ENCODE measurements around the gene CNOT10. TPM values are rescaled to one million over a fixed set of nuclear protein-coding genes. Genes with fewer than 3 reads are reported as not detected.
"Not testable (repeated sequence)": the region's sequence is repeated elsewhere in the genome, so short reads cannot be mapped to it uniquely, and the experiment has no call there.

CNOT10 gene
- total RNA-seq, result 30.3 TPM

- Histone ChIP-seq H3K36me3 (ENCODE audit: control insufficient read depth in 3 of 3, insufficient read depth in 3 of 3, low read length in 3 of 3) (no peaks in the 10 kb centered on the region), H3K9ac (ENCODE audit: low read depth in 1 of 3, low read length in 3 of 3) (peak within 1 kb of the TSS; percentile 73 to 80 (median 77)), H3K4me3 (ENCODE audit: low read length in 3 of 3) (peak within 1 kb of the TSS; percentile 87 to 93 (median 88)), H3K27me3 (ENCODE audit: control insufficient read depth in 3 of 3, insufficient read depth in 3 of 3, low read length in 3 of 3) (no peaks in the 10 kb centered on the region), H3K27ac (ENCODE audit: low read depth, low read length) (peak within 1 kb of the TSS; percentile 57), H3K9me3 (ENCODE audit: control insufficient read depth in 3 of 3, low read length in 3 of 3) (no peaks in the 10 kb centered on the region), H3K4me1 (ENCODE audit: control insufficient read depth in 3 of 3, insufficient read depth in 3 of 3, low read length in 3 of 3) (peaks cover 12 to 21% (median 14%) of the 10 kb centered on the region in 3 donors)
Measured at GRCh38 chr3:32684800-32685542, at the start of gene CNOT10. TSS of gene CNOT10 (plus strand) at chr3:32685188. CDS start at chr3:32685461, 273 bp downstream.

- Histone ChIP-seq H3K4me3 (ENCODE audit: low read length in 3 of 3) (no peak overlapping the region), H3K9ac (ENCODE audit: low read depth in 1 of 3, low read length in 3 of 3) (no peak overlapping the region), H3K27me3 (ENCODE audit: control insufficient read depth in 3 of 3, insufficient read depth in 3 of 3, low read length in 3 of 3) (no peaks in the 10 kb centered on the region), H3K4me1 (ENCODE audit: control insufficient read depth in 3 of 3, insufficient read depth in 3 of 3, low read length in 3 of 3) (no peaks in the 10 kb centered on the region), H3K36me3 (ENCODE audit: control insufficient read depth in 3 of 3, insufficient read depth in 3 of 3, low read length in 3 of 3) (no peaks in the 10 kb centered on the region), H3K27ac (ENCODE audit: low read depth, low read length) (no peak overlapping the region), H3K9me3 (ENCODE audit: control insufficient read depth in 3 of 3, low read length in 3 of 3) (no peaks in the 10 kb centered on the region)
Measured at GRCh38 chr3:32640939-32641338, 44.0 kb upstream of the CNOT10 start.

GRCh38 chr3:32641356-32641755, 43.6 kb upstream of the CNOT10 start:
- no peak overlapping the region for H3K27ac ChIP-seq (ENCODE audit: low read depth, low read length)
- H3K36me3 ChIP-seq (ENCODE audit: control insufficient read depth in 3 of 3, insufficient read depth in 3 of 3, low read length in 3 of 3), result no peaks in the 10 kb centered on the region
- H3K27me3 ChIP-seq (ENCODE audit: control insufficient read depth in 3 of 3, insufficient read depth in 3 of 3, low read length in 3 of 3), result no peaks in the 10 kb centered on the region
- H3K4me1 ChIP-seq (ENCODE audit: control insufficient read depth in 3 of 3, insufficient read depth in 3 of 3, low read length in 3 of 3), result no peaks in the 10 kb centered on the region
- H3K4me3 ChIP-seq (ENCODE audit: low read length in 3 of 3), result no peak overlapping the region
- no peaks in the 10 kb centered on the region for H3K9me3 ChIP-seq (ENCODE audit: control insufficient read depth in 3 of 3, low read length in 3 of 3)
- H3K9ac ChIP-seq (ENCODE audit: low read depth in 1 of 3, low read length in 3 of 3), result no peak overlapping the region

- Histone ChIP-seq H3K4me1 (ENCODE audit: control insufficient read depth in 3 of 3, insufficient read depth in 3 of 3, low read length in 3 of 3) (no peaks in the 10 kb centered on the region), H3K4me3 (ENCODE audit: low read length in 3 of 3) (no peak overlapping the region), H3K9me3 (ENCODE audit: control insufficient read depth in 3 of 3, low read length in 3 of 3) (no peaks in the 10 kb centered on the region), H3K27me3 (ENCODE audit: control insufficient read depth in 3 of 3, insufficient read depth in 3 of 3, low read length in 3 of 3) (no peaks in the 10 kb centered on the region), H3K27ac (ENCODE audit: low read depth, low read length) (no peak overlapping the region), H3K9ac (ENCODE audit: low read depth in 1 of 3, low read length in 3 of 3) (no peak overlapping the region), H3K36me3 (ENCODE audit: control insufficient read depth in 3 of 3, insufficient read depth in 3 of 3, low read length in 3 of 3) (no peaks in the 10 kb centered on the region)
Measured at GRCh38 chr3:32643354-32643753, 41.6 kb upstream of the CNOT10 start.

- Histone ChIP-seq H3K9ac (ENCODE audit: low read depth in 1 of 3, low read length in 3 of 3) (no peak overlapping the region), H3K27me3 (ENCODE audit: control insufficient read depth in 3 of 3, insufficient read depth in 3 of 3, low read length in 3 of 3) (no peaks in the 10 kb centered on the region), H3K4me3 (ENCODE audit: low read length in 3 of 3) (no peak overlapping the region), H3K36me3 (ENCODE audit: control insufficient read depth in 3 of 3, insufficient read depth in 3 of 3, low read length in 3 of 3) (no peaks in the 10 kb centered on the region), H3K27ac (ENCODE audit: low read depth, low read length) (no peak overlapping the region), H3K4me1 (ENCODE audit: control insufficient read depth in 3 of 3, insufficient read depth in 3 of 3, low read length in 3 of 3) (no peaks in the 10 kb centered on the region), H3K9me3 (ENCODE audit: control insufficient read depth in 3 of 3, low read length in 3 of 3) (no peaks in the 10 kb centered on the region)
Measured at GRCh38 chr3:32643816-32644215, 41.2 kb upstream of the CNOT10 start.

- Histone ChIP-seq H3K4me3 (ENCODE audit: low read length in 3 of 3) (no peak overlapping the region), H3K27me3 (ENCODE audit: control insufficient read depth in 3 of 3, insufficient read depth in 3 of 3, low read length in 3 of 3) (no peaks in the 10 kb centered on the region), H3K27ac (ENCODE audit: low read depth, low read length) (no peak overlapping the region), H3K9ac (ENCODE audit: low read depth in 1 of 3, low read length in 3 of 3) (no peak overlapping the region), H3K4me1 (ENCODE audit: control insufficient read depth in 3 of 3, insufficient read depth in 3 of 3, low read length in 3 of 3) (no peaks in the 10 kb centered on the region), H3K36me3 (ENCODE audit: control insufficient read depth in 3 of 3, insufficient read depth in 3 of 3, low read length in 3 of 3) (no peaks in the 10 kb centered on the region), H3K9me3 (ENCODE audit: control insufficient read depth in 3 of 3, low read length in 3 of 3) (no peaks in the 10 kb centered on the region)
Measured at GRCh38 chr3:32644380-32644779, 40.6 kb upstream of the CNOT10 start.

- Histone ChIP-seq H3K9me3 (ENCODE audit: control insufficient read depth in 3 of 3, low read length in 3 of 3) (no peaks in the 10 kb centered on the region), H3K27ac (ENCODE audit: low read depth, low read length) (no peak overlapping the region), H3K9ac (ENCODE audit: low read depth in 1 of 3, low read length in 3 of 3) (no peak overlapping the region), H3K27me3 (ENCODE audit: control insufficient read depth in 3 of 3, insufficient read depth in 3 of 3, low read length in 3 of 3) (no peaks in the 10 kb centered on the region), H3K36me3 (ENCODE audit: control insufficient read depth in 3 of 3, insufficient read depth in 3 of 3, low read length in 3 of 3) (no peaks in the 10 kb centered on the region), H3K4me3 (ENCODE audit: low read length in 3 of 3) (no peak overlapping the region), H3K4me1 (ENCODE audit: control insufficient read depth in 3 of 3, insufficient read depth in 3 of 3, low read length in 3 of 3) (no peaks in the 10 kb centered on the region)
Measured at GRCh38 chr3:32646761-32647160, 38.2 kb upstream of the CNOT10 start.

- not testable (repeated sequence) for H3K9ac ChIP-seq (ENCODE audit: low read depth in 1 of 3, low read length in 3 of 3); H3K9me3 ChIP-seq (ENCODE audit: control insufficient read depth in 3 of 3, low read length in 3 of 3); H3K4me3 ChIP-seq (ENCODE audit: low read length in 3 of 3); H3K36me3 ChIP-seq (ENCODE audit: control insufficient read depth in 3 of 3, insufficient read depth in 3 of 3, low read length in 3 of 3); H3K27me3 ChIP-seq (ENCODE audit: control insufficient read depth in 3 of 3, insufficient read depth in 3 of 3, low read length in 3 of 3); H3K4me1 ChIP-seq (ENCODE audit: control insufficient read depth in 3 of 3, insufficient read depth in 3 of 3, low read length in 3 of 3); H3K27ac ChIP-seq (ENCODE audit: low read depth, low read length)
Measured at GRCh38 chr3:32652337-32653100, 32.5 kb upstream of the CNOT10 start.

- Histone ChIP-seq H3K36me3 (ENCODE audit: control insufficient read depth in 3 of 3, insufficient read depth in 3 of 3, low read length in 3 of 3) (no peaks in the 10 kb centered on the region), H3K27ac (ENCODE audit: low read depth, low read length) (no peak overlapping the region), H3K4me3 (ENCODE audit: low read length in 3 of 3) (no peak overlapping the region), H3K9me3 (ENCODE audit: control insufficient read depth in 3 of 3, low read length in 3 of 3) (no peaks in the 10 kb centered on the region), H3K27me3 (ENCODE audit: control insufficient read depth in 3 of 3, insufficient read depth in 3 of 3, low read length in 3 of 3) (peaks cover 3 to 6% (median 5%) of the 10 kb centered on the region in 3 donors), H3K4me1 (ENCODE audit: control insufficient read depth in 3 of 3, insufficient read depth in 3 of 3, low read length in 3 of 3) (no peaks in the 10 kb centered on the region), H3K9ac (ENCODE audit: low read depth in 1 of 3, low read length in 3 of 3) (no peak overlapping the region)
Measured at GRCh38 chr3:32655167-32655566, 29.8 kb upstream of the CNOT10 start.

- H3K27me3 ChIP-seq (ENCODE audit: control insufficient read depth in 3 of 3, insufficient read depth in 3 of 3, low read length in 3 of 3), result peaks cover 0 to 6% (median 3%) of the 10 kb centered on the region in 3 donors
- no peak overlapping the region for H3K4me3 ChIP-seq (ENCODE audit: low read length in 3 of 3)
- no peaks in the 10 kb centered on the region for H3K4me1 ChIP-seq (ENCODE audit: control insufficient read depth in 3 of 3, insufficient read depth in 3 of 3, low read length in 3 of 3)
- no peak overlapping the region for H3K9ac ChIP-seq (ENCODE audit: low read depth in 1 of 3, low read length in 3 of 3)
- H3K36me3 ChIP-seq (ENCODE audit: control insufficient read depth in 3 of 3, insufficient read depth in 3 of 3, low read length in 3 of 3), result no peaks in the 10 kb centered on the region
- no peak overlapping the region for H3K27ac ChIP-seq (ENCODE audit: low read depth, low read length)
- no peaks in the 10 kb centered on the region for H3K9me3 ChIP-seq (ENCODE audit: control insufficient read depth in 3 of 3, low read length in 3 of 3)
Measured at GRCh38 chr3:32660634-32661033, 24.4 kb upstream of the CNOT10 start.

All from skeletal muscle tissue (tissue), 4 donors.